Mucosa of rectum (tissue), 2 donors: ENCODE results near the gene VSIG2.
A peak's percentile ranks its signal among the peaks of the same experiment; 100 is the strongest.

Experiments used
- H3K27ac ChIP-seq, 2 donors: one replicate each; pipeline ENCODE4 v1.7.0; 2013; ENCODE audit warnings: inconsistent platforms in 2 of 2, low read depth in 2 of 2, low read length in 2 of 2
- H3K27me3 ChIP-seq, 2 donors: one replicate each; pipeline ENCODE4 v1.7.0; 2013; ENCODE audit warnings: low read length in 2 of 2; ENCODE audit not compliant: control insufficient read depth in 2 of 2, insufficient read depth in 2 of 2
- H3K36me3 ChIP-seq, 2 donors: one replicate each; pipeline ENCODE4 v1.7.0; 2013; ENCODE audit warnings: low read length in 2 of 2; ENCODE audit not compliant: control insufficient read depth in 2 of 2, insufficient read depth in 2 of 2
- H3K4me1 ChIP-seq, 2 donors: one replicate each; pipeline ENCODE4 v1.7.0; 2013; ENCODE audit warnings: low read length in 2 of 2, mild to moderate bottlenecking in 1 of 2; ENCODE audit not compliant: control insufficient read depth in 2 of 2, insufficient read depth in 2 of 2
- H3K4me3 ChIP-seq, 2 donors: one replicate each; pipeline ENCODE4 v1.7.0; 2013; ENCODE audit warnings: low read length in 2 of 2
- H3K9ac ChIP-seq, 2 donors: one replicate each; pipeline ENCODE4 v1.7.0; 2013; ENCODE audit warnings: low read length in 2 of 2, low read depth in 1 of 2, mild to moderate bottlenecking in 1 of 2
- H3K9me3 ChIP-seq, 2 donors: one replicate each; pipeline ENCODE4 v1.7.0; 2013; ENCODE audit warnings: low read length in 2 of 2; ENCODE audit not compliant: control insufficient read depth in 2 of 2
- donor health status: healthy.
- donor health status: Normal muscosa, but diverticular disease.

Gene VSIG2

DNA sequence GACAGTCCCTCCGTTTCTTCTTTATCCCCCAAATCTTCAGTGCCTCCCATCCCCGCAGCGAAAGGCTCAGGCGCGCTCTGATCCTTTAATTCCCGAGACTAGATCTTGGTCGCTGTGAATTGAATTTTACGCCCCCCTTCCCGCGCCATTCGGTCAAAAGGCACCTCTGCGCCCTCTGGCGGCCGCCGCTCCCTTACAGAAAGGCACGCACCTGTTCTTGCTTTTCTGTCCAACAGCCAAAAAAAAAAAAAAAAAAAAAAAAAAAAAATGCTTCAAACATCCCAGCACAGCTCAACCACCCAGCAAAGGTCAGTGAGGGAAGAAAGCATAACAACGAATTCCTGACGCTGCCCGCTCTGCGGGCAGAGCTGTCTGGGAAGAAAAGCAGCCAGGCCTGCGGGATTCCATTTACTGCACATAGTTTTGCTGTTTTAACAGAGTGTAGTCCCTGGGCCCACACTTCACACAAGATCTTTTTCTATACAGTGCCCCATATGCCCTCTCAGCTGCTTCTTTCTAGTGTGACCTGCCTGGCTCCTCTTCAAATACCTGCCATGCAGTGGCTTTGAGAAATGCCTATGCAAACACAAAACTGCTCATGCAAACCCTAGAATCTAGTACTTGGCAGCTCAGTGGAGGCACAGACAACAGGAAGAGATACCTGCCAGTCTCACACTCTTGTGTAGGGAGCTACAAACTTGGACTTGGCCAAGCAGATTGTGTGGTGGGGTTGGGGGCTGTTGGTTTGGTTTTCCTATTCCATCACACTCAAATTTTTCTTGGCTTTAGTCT, 11.3 kb upstream of the VSIG2 start:
- peak overlapping the region; percentile 81 to 82 for H3K27ac ChIP-seq
- H3K4me1 ChIP-seq, result peaks cover 22 to 25% of the 10 kb centered on the region in 2 donors
- peaks cover 4 to 8% of the 10 kb centered on the region in 2 donors for H3K36me3 ChIP-seq
- H3K4me3 ChIP-seq, result peak overlapping the region; percentile 85 to 86
- no peaks in the 10 kb centered on the region for H3K9me3 ChIP-seq
- H3K9ac ChIP-seq, result peak overlapping the region; percentile 74 to 80
- peaks cover 0 to 13% of the 10 kb centered on the region in 2 donors for H3K27me3 ChIP-seq

DNA sequence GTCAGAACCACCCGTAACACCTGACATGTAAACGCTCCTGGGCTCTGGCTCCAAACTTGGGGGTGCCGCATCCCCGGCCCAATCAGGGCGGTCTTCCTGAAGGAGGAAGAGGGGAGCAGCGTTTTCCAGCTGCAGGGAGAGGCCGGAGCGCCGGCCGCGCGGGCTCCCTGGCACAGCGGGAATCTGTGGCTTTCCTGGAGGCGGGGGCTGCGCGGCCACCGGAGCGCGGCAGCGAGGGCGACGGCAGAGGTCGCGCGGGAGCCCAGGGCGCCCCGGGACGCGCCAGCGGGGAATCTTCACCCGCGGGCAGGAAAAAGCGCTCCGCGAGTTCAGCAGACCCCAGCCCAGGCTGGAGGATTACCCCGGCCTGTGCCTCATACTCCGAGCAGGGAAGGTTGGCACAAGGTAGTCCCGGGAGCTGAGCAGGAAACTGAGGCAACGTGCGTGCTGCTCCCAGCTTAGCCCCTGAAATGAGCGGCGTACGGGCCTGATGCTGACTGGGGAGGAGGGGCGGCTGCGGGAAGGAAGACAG, 10.6 kb upstream of the VSIG2 start:
- Histone ChIP-seq H3K9me3 (no peaks in the 10 kb centered on the region), H3K4me3 (peak overlapping the region; percentile 85 to 86), H3K27me3 (peaks cover 0 to 13% of the 10 kb centered on the region in 2 donors), H3K9ac (peak overlapping the region; percentile 74 to 80), H3K4me1 (peaks cover 23 to 30% of the 10 kb centered on the region in 2 donors), H3K36me3 (peaks cover 4 to 8% of the 10 kb centered on the region in 2 donors), H3K27ac (peak overlapping the region; percentile 81 to 82)

DNA sequence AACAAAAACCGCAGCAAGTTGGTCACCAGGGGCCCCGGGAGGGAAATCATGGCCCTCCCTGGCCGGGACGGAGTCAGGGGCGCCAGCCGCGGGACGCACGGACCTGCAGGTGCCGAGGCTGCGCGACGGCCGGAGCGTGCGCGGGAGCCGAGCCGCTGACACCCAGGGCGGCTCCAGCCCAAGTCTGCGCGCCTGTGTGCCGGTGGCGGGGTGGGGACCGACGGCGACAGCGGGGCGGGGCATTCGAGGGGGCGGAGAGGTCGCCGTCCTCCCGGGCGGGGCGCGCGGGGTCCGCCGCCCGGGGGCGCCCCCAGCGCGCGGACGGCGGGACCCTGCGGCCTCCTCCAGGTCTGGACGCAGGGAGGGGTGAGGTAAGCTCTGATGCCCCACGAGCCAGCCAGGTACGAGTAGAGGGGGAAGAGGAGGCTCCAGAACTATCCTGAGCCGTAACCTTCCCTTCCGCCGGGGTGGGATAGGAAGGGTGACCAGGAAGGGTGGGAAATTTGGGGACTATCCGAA, 10.1 kb upstream of the VSIG2 start, which contains the start of gene ESAM:
Gene ESAM, minus strand, starts transcription at position 186 of the 519 bp plus-strand sequence. Its CDS starts 136 bp downstream, at position 50.
- Histone ChIP-seq H3K27me3 (peaks cover 0 to 13% of the 10 kb centered on the region in 2 donors), H3K4me3 (peak within 1 kb of the TSS; percentile 85 to 86), H3K4me1 (peaks cover 23 to 30% of the 10 kb centered on the region in 2 donors), H3K36me3 (peaks cover 4% of the 10 kb centered on the region in 2 donors), H3K27ac (peak within 1 kb of the TSS; percentile 81 to 82), H3K9ac (peak within 1 kb of the TSS; percentile 74 to 80), H3K9me3 (no peaks in the 10 kb centered on the region)

DNA sequence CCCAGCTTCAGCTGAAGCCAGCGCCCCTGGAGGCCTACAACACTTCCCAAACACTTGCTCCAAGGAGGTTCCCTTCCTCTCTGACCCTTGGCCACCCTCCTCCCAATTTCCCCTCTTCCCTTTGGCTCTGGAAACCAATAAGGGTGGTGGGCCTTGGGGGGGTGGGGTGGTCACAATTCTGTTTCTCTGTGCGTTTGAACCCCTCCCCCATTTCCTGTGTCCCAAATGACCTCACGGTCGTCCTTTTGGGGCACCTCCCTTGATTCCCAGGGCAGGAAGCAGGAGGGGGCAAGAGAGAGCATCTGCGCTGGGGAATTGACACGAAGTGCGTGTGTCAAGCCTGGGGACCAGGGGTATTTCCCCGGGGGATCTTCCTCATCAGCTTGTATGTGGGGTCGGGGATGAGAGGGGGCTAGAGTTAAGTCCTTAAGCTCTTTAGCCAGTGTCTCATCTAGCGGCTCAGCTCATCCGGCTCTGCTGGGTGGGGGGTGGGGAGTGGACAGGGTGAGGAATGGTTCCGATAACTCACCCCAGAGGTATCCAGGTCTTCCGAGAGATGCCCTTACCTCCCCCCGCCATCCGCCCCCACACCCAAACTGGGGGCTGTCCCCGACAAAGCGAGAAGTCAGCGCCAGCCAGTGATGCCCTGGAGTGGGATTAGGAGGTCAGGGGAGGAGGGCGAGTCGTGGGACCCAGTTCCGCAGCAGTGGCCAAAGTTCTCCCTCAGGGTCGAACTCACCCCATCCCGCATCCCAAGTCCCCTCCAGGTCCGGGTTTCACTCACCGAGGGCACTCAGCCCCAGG, 9.4 kb upstream of the VSIG2 start:
- Histone ChIP-seq H3K4me1 (peaks cover 23 to 30% of the 10 kb centered on the region in 2 donors), H3K27me3 (peaks cover 0 to 13% of the 10 kb centered on the region in 2 donors)

DNA sequence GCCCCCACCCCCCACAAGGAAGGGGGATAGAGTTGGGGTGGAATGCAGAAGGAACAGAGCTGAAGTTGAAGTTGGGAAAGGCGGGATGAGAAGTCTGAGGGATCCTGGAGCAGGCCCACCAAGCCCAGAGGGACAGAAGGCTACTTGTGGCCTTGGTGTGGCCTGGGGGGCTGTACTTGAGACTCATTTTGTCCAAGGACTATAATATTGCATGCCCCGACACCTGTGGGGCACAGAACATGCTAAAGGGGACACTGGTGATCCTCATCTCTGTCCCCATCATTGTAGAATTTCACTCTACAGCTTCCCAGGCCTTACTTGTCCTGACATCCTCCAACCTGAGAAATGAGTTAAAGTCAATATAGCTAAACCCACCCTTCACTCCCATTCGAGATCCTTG, 8.8 kb upstream of the VSIG2 start:
- Histone ChIP-seq H3K9ac (no peak overlapping the region), H3K9me3 (no peaks in the 10 kb centered on the region), H3K4me1 (peaks cover 23 to 30% of the 10 kb centered on the region in 2 donors), H3K4me3 (peak overlapping the region in 1 of 2 donors; percentile 29), H3K27ac (peak overlapping the region in 1 of 2 donors; percentile 81), H3K27me3 (peaks cover 0 to 13% of the 10 kb centered on the region in 2 donors), H3K36me3 (peaks cover 2 to 4% of the 10 kb centered on the region in 2 donors)

More for the DNA sequence above, 9.4 kb upstream of the VSIG2 start:
- H3K4me3 ChIP-seq, result peak overlapping the region; percentile 70 to 85
- peak overlapping the region; percentile 81 to 82 for H3K27ac ChIP-seq
- peaks cover 2 to 4% of the 10 kb centered on the region in 2 donors for H3K36me3 ChIP-seq
- peak overlapping the region; percentile 56 to 80 for H3K9ac ChIP-seq
- no peaks in the 10 kb centered on the region for H3K9me3 ChIP-seq

DNA sequence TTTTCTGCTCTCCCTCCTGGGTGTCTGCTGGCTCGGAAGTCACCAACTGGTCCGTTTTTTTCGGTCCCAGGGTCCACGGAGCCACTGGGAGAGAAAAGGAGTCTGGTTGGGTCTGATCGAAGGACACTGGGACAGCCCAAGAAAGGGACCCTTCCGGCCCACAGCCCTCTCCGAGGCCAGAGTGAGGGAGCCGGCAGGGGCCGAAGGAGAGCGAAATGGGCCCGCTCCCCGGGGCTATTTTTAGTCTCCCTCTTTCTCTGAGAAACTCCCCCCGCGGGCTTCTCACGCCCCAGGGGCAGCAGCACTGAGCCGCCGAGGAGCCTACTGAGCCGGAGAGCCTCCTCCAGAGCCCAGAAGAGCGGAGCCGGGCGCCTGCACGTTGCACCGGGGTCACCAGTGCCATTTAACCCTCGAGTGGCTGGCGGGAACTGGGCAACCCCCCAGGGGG, 8.2 kb upstream of the VSIG2 start:
- peaks cover 0 to 13% of the 10 kb centered on the region in 2 donors for H3K27me3 ChIP-seq
- H3K9ac ChIP-seq, result peak overlapping the region in 1 of 2 donors; percentile 34
- peak overlapping the region; percentile 31 to 48 for H3K27ac ChIP-seq
- peaks cover 23 to 30% of the 10 kb centered on the region in 2 donors for H3K4me1 ChIP-seq
- H3K4me3 ChIP-seq, result peak overlapping the region in 1 of 2 donors; percentile 29
- H3K36me3 ChIP-seq, result peaks cover 2 to 4% of the 10 kb centered on the region in 2 donors
- H3K9me3 ChIP-seq, result no peaks in the 10 kb centered on the region

DNA sequence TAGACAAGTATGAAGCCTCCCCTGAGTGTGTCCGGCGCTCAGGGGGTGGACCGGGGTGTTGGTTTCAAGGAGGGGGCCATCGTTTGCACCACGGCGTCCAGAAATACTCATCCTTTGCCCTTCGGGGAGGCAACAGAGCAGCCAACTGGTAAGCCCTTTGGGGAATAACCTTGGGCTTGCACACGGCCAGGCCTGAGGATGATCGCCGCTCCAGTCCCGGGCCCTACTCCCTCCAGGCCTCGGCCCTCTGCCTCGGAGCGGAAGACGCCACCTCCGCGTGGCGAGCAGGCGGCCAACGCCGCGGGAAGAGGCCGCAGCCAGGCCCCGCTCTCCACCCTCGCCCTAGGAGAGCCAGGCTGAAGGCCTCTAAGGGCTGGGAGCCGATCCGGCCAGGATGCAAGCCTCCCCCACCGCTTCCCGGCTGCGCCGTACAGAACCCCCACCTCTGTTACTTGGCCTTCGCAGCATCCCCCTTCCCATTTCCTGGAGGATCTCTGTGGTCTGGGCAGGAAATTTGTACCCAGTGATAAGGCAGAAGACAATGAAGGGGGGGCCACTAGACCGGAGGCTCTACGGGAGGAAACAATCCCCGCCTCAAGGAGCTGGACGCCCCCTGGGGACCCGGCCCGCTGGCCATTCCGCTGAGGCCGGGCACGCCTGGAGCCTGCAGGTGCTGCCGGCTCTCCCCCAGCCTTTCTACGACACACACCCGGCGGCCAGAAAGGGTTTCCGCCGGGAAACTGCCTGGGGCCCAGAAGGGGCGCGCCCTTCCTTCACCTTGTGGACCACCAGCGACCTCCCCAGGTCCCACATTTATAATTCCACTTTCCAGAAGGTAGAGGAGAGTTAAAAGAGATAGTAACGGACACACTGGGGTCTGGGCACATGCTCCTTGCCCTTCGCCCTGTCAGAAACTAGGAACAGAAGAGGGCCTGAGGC, 7.5 kb upstream of the VSIG2 start:
- H3K27ac ChIP-seq, result peak overlapping the region; percentile 31 to 48
- peaks cover 0 to 2% of the 10 kb centered on the region in 2 donors for H3K36me3 ChIP-seq
- peaks cover 23 to 30% of the 10 kb centered on the region in 2 donors for H3K4me1 ChIP-seq
- peak overlapping the region in 1 of 2 donors; percentile 34 for H3K9ac ChIP-seq
- H3K27me3 ChIP-seq, result peaks cover 0 to 13% of the 10 kb centered on the region in 2 donors
- no peaks in the 10 kb centered on the region for H3K9me3 ChIP-seq
- peak overlapping the region; percentile 58 to 69 for H3K4me3 ChIP-seq

DNA sequence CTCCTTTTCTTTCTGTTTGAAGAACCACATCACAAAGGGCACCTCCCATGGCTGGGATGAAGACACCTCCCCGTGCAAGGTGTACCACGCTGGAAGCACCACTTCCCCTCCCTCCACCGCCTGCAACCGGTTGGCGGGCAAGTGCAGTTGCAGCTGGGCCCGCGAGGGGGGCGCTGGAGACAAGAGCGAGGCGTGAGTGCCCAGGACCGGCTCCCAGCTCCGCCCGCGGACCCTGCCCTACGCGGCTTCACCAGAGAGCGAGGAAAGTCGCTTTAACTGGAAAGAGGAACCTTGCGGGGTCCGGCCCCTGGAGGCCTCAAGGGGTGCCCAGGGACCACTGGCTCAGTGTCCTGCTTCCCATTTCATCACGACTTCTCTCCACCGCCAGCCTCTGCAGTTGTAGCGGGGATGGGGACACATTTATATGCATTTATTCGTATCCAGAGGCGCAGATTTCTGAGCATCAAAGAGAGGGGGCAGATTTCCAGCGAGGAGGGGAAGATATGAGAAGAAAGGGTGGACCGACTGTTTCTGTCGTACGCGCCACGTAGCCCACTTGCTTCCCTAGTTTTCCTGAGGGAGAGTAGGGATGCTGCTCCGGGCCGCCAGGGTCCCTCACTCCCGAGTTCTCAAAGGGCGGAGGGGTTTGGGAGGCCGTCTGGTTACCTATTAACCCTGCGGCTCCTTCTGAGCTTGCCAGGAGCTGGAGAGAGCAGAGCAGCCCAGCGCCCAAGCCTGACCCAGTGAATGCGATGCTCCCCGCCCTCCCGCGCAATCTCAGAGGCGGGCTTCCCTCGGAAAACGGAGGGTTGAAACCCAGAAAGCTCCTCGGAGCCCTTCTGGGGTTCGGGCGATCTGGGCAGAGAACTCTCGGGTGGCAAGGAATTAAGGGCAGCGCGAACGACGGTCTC, 6.6 kb upstream of the VSIG2 start:
- peaks cover 22 to 26% of the 10 kb centered on the region in 2 donors for H3K4me1 ChIP-seq
- H3K27ac ChIP-seq, result peak overlapping the region; percentile 43 to 65
- H3K27me3 ChIP-seq, result peaks cover 0 to 13% of the 10 kb centered on the region in 2 donors
- H3K36me3 ChIP-seq, result no peaks in the 10 kb centered on the region
- peak overlapping the region; percentile 24 to 54 for H3K9ac ChIP-seq
- peak overlapping the region; percentile 58 to 69 for H3K4me3 ChIP-seq
- H3K9me3 ChIP-seq, result no peaks in the 10 kb centered on the region
